CD14-positive monocyte (primary cell): ENCODE results near the gene ATXN1. TPM values are rescaled to one million over a fixed set of nuclear protein-coding genes. Genes with fewer than 3 reads are reported as not detected.
"Not testable (repeated sequence)": the region's sequence is repeated elsewhere in the genome, so short reads cannot be mapped to it uniquely, and the experiment has no call there.

ENCODE experiments used
- DNase-seq, 3 donors: peaks; one replicate each; pipeline ENCODE4 v3.0.0-alpha.2; 2011 to 2022
- H2AFZ ChIP-seq: 2 replicates; pipeline ENCODE4 v1.6.0; 2012; ENCODE audit warnings: mild to moderate bottlenecking, low read depth, low read length, inconsistent platforms; ENCODE audit not compliant: insufficient read depth, poor library complexity, severe bottlenecking
- H3K27ac ChIP-seq, 2 donors: 1 replicate in 1 of 2; 2 replicates in 1 of 2; pipeline ENCODE4 v1.5.1; 2012 to 2013; ENCODE audit warnings: low read length in 2 of 2, control low read depth in 1 of 2, inconsistent platforms in 1 of 2, low read depth in 1 of 2, mild to moderate bottlenecking in 1 of 2
- H3K27me3 ChIP-seq, 2 donors: one replicate each; pipeline versions ENCODE4 v1.6.0 to v1.6.1; 2011 to 2013; ENCODE audit warnings: low read length in 2 of 2; ENCODE audit not compliant: control insufficient read depth in 2 of 2, insufficient read depth in 2 of 2
- H3K36me3 ChIP-seq, 2 donors: replicated peaks in 1 of 2; 1 replicate in 1 of 2; 2 replicates in 1 of 2; pipeline versions ENCODE4 v1.5.1 to v1.6.1; 2012 to 2013; ENCODE audit warnings: low read length in 2 of 2, control low read depth in 1 of 2, inconsistent platforms in 1 of 2, mild to moderate bottlenecking in 1 of 2; ENCODE audit not compliant: insufficient read depth in 2 of 2, control insufficient read depth in 1 of 2
- H3K4me1 ChIP-seq, 2 donors: 1 replicate in 1 of 2; 2 replicates in 1 of 2; pipeline versions ENCODE4 v1.5.1 to v1.6.1; 2012 to 2013; ENCODE audit warnings: low read length in 2 of 2, control low read depth in 1 of 2, inconsistent platforms in 1 of 2, mild to moderate bottlenecking in 1 of 2, moderate library complexity in 1 of 2; ENCODE audit not compliant: insufficient read depth in 2 of 2, control insufficient read depth in 1 of 2
- H3K4me2 ChIP-seq: replicated peaks from 2 replicates; pipeline ENCODE3; 2012; ENCODE audit warnings: low read length, moderate library complexity, mild to moderate bottlenecking; ENCODE audit not compliant: poor library complexity, severe bottlenecking; ENCODE audit errors: extremely low read depth
- H3K4me3 ChIP-seq, 3 experiments: fragments of 200-600 bp in 1 of 3; sonication (generic) in 1 of 3; replicated peaks in 1 of 3; 1 replicate in 2 of 3; 2 replicates in 1 of 3; pipeline ENCODE4 v1.5.1; 2011 to 2013; ENCODE audit warnings: low read length in 3 of 3, mild to moderate bottlenecking in 3 of 3, control low read depth in 2 of 3, low read depth in 2 of 3, inconsistent platforms in 1 of 3, moderate library complexity in 1 of 3
- H3K79me2 ChIP-seq: 2 replicates; pipeline ENCODE4 v1.6.0; 2012; ENCODE audit warnings: mild to moderate bottlenecking, control low read depth, inconsistent platforms, low read length, moderate library complexity; ENCODE audit not compliant: insufficient read depth
- H3K9ac ChIP-seq: 2 replicates; pipeline ENCODE4 v1.6.0; 2017; ENCODE audit warnings: low read length, mild to moderate bottlenecking; ENCODE audit not compliant: insufficient read depth, poor library complexity, severe bottlenecking
- H3K9me3 ChIP-seq, 2 donors: replicated peaks in 1 of 2; 1 replicate in 1 of 2; 2 replicates in 1 of 2; pipeline versions ENCODE4 v1.5.1 to v1.6.1; 2012 to 2013; ENCODE audit warnings: low read length in 2 of 2, control low read depth in 1 of 2; ENCODE audit not compliant: control insufficient read depth in 1 of 2, insufficient read depth in 1 of 2
- H4K20me1 ChIP-seq: 2 replicates; pipeline ENCODE4 v1.6.0; 2012; ENCODE audit warnings: mild to moderate bottlenecking, low read length, control low read depth, moderate library complexity; ENCODE audit not compliant: insufficient read depth
- H3K27ac Mint-ChIP-seq, 7 donors: one replicate each; pipeline ENCODE4 v1.8.0; 2020; ENCODE audit warnings: mild to moderate bottlenecking in 7 of 7, mixed read lengths in 7 of 7, moderate library complexity in 6 of 7, inconsistent platforms in 2 of 7
- H3K27me3 Mint-ChIP-seq, 3 donors: one replicate each; pipeline ENCODE4 v1.8.0; 2021 to 2022; ENCODE audit warnings: low read depth in 3 of 3, mild to moderate bottlenecking in 3 of 3, mixed read lengths in 3 of 3, moderate library complexity in 3 of 3, inconsistent platforms in 1 of 3
- H3K36me3 Mint-ChIP-seq, 2 donors: one replicate each; pipeline ENCODE4 v1.8.0; 2020; ENCODE audit warnings: mixed read lengths in 2 of 2, inconsistent platforms in 1 of 2, mild to moderate bottlenecking in 1 of 2
- H3K4me1 Mint-ChIP-seq: one replicate; pipeline ENCODE4 v1.8.0; 2020; ENCODE audit warnings: mild to moderate bottlenecking, mixed read lengths
- H3K4me3 Mint-ChIP-seq, 2 donors: one replicate each; pipeline ENCODE4 v1.8.0; 2020; ENCODE audit warnings: mild to moderate bottlenecking in 2 of 2, mixed read lengths in 2 of 2, moderate library complexity in 1 of 2
- H3K9me3 Mint-ChIP-seq, 7 donors: one replicate each; pipeline ENCODE4 v1.8.0; 2020 to 2022; ENCODE audit warnings: mixed read lengths in 7 of 7, mild to moderate bottlenecking in 6 of 7, moderate library complexity in 6 of 7, inconsistent platforms in 2 of 7
- CTCF ChIP-seq: fragments of 200-600 bp; IDR thresholded peaks from one replicate; pipeline ENCODE4 v1.8.0; 2022; ENCODE audit warnings: antibody characterized with exemption, mild to moderate bottlenecking
- WGBS: methylation state at CpG from one replicate; pipeline ENCODE4 v1.1.5; 2013; ENCODE audit warnings: missing lambda C conversion rate; ENCODE audit not compliant: insufficient coverage; 5-methylcytosine and 5-hydroxymethylcytosine counted together
- intact Hi-C, 2 donors: fragments of 100-400 bp; cut with micrococcal nuclease; formaldehyde crosslinking; loops; one replicate each; pipeline versions ENCODE4 v1.15.0 to v1.15.1; 2023
- polyA plus RNA-seq, 3 donors: library from polyadenylated mRNA; depleted of rRNA in 1 of 3; unstranded in 2 of 3; stranded (reverse) in 1 of 3; fragments of 300-500 nt in 2 of 3; fragments of >200 nt in 1 of 3; fragmentation: Illumina TruSeq in 2 of 3; gene quantifications; 1 replicate in 2 of 3; 2 replicates in 1 of 3; pipeline ENCODE4 v1.2.3, GENCODE V29; 2012 to 2021

Gene ATXN1
- polyA plus RNA-seq, 3 donors: 8.8 to 19.1 (median 10.9) TPM

DNA sequence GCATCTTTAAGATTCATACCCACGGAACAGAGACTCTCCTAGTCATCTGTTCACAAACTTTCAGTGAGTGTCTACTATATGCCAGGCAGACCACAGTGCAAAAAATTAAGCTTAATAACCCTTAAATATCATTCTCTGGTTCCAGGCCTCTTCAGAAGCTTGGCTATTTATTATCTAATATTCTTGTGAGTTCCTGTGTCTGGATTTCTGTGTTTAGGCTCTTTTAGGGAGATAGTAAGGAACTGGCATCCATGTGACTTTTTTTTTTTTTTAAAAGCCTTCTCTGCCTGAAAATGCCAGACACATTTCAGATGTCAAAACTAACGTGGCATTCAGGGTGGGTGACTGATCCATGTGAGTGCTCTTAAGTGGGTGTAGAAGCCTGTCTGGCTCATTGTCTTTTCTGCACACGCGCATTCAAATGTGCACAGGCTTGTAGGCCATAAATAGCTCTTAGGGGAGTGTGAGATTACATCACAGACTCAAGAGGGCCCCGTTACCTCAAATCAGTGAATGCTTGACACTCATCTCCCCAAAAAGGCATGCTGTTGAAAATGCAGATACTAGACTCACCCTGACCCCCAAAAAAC is 380.9 kb downstream of the ATXN1 start:
- Histone ChIP-seq H3K4me1 (no peaks in the 10 kb centered on the region), H3K9me3 (no peaks in the 10 kb centered on the region), H2AFZ (no peak overlapping the region), H3K36me3 (peaks cover 2 to 6% of the 10 kb centered on the region in 2 donors), H4K20me1 (peaks cover 12% of the 10 kb centered on the region), H3K4me2 (no peak overlapping the region), H3K27ac (no peak overlapping the region), H3K4me3 (no peak overlapping the region), H3K79me2 (no peaks in the 10 kb centered on the region), H3K9ac (no peak overlapping the region), H3K27me3 (no peaks in the 10 kb centered on the region)
- intact Hi-C loops: no loop called here
- no peak for TF ChIP-seq CTCF
- DNase-seq: no peak
- no peaks in the 10 kb centered on the region for H3K4me1 Mint-ChIP-seq
- no peaks in the 10 kb centered on the region for H3K27me3 Mint-ChIP-seq
- 100% methylated on average over 1 of the region's 5 CpGs for WGBS
- no peak overlapping the region for H3K4me3 Mint-ChIP-seq
- H3K36me3 Mint-ChIP-seq: peaks cover 12 to 15% of the 10 kb centered on the region in 2 donors
- peaks cover 0 to 5% (median 3%) of the 10 kb centered on the region in 7 donors for H3K9me3 Mint-ChIP-seq
- no peak overlapping the region for H3K27ac Mint-ChIP-seq

DNA sequence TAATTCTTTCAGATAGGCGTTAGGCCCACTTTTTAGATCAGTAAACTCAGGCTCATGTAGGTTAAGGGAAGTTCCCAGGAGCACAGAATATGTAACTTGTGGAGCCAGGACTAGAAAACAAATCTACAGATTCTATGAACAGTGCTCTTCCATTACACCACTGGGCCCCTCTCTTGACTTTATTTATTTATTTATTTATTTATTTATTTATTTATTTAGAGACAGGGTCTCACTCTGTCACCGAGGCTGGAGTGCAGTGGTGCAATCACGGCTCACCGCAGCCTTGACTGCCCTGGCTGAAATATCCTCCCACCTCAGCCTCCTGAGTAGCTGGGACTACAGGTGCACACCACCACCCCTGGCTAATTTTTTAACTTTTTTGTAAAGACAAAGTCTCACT is 382.9 kb downstream of the ATXN1 start:
- DNase-seq, H3K9me3 ChIP-seq, H3K79me2 ChIP-seq, H3K4me3 Mint-ChIP-seq, intact Hi-C loops, H3K4me1 Mint-ChIP-seq, H3K4me2 ChIP-seq, H3K9ac ChIP-seq, H3K4me3 ChIP-seq, H3K36me3 ChIP-seq, H3K9me3 Mint-ChIP-seq, H3K27me3 Mint-ChIP-seq, H3K27ac Mint-ChIP-seq, H2AFZ ChIP-seq, H3K27me3 ChIP-seq, H3K27ac ChIP-seq, H3K4me1 ChIP-seq: not testable (repeated sequence)
- peaks cover 19% of the 10 kb centered on the region for H4K20me1 ChIP-seq
- WGBS: 100% methylated on average over 2 of the region's 4 CpGs
- peaks cover 10 to 11% of the 10 kb centered on the region in 2 donors for H3K36me3 Mint-ChIP-seq
